ENCODE measurements around the gene SON. TPM values are rescaled to one million over a fixed set of nuclear protein-coding genes. Genes with fewer than 3 reads are reported as not detected.
"Not testable (repeated sequence)": the region's sequence is repeated elsewhere in the genome, so short reads cannot be mapped to it uniquely, and the experiment has no call there.

Gene SON
- total and polyA plus RNA-seq, 10 donors = 89.0 to 427 (median 353) TPM

- intact Hi-C loops (cut with DNase I; ENCODE audit: low total_unique reads) = no loop called here
- TF ChIP-seq CTCF (IDR thresholded peaks at IDR 0.05 in 8 of 11, conservative IDR thresholded peaks at IDR 0.05 in 3 of 11) (no peak), POLR2AphosphoS5 (IDR thresholded peaks at IDR 0.05) (no peak), POLR2A (IDR thresholded peaks at IDR 0.05) (no peak)
- H3K36me3 ChIP-seq = peaks cover 0 to 88% (median 36%) of the 10 kb centered on the region in 6 donors
Measured at GRCh38 chr21:33622253-33622652, 79.4 kb downstream of the SON start.

GRCh38 chr21:33626151-33626550 is 83.3 kb downstream of the SON start:
- WGBS, 5 donors = 93 to 99% (median 96%) methylated on average over 7 of the region's 7 CpGs
- intact Hi-C loops (cut with DNase I; ENCODE audit: low total_unique reads); H3K9me3 ChIP-seq; H3K27me3 ChIP-seq (replicated peaks in 1 of 7); H3K4me1 ChIP-seq; H3K4me3 ChIP-seq; DNase-seq; H3K27ac ChIP-seq: not testable (repeated sequence)
- H3K36me3 ChIP-seq = peaks cover 0 to 92% (median 39%) of the 10 kb centered on the region in 6 donors

More at GRCh38 chr21:33622253-33622652, 79.4 kb downstream of the SON start:
- Histone ChIP-seq H3K27me3 (replicated peaks in 1 of 7) (no peaks in the 10 kb centered on the region), H3K9me3 (no peaks in the 10 kb centered on the region), H3K4me1 (peaks cover 0 to 3% (median 0%) of the 10 kb centered on the region in 6 donors), H3K27ac (no peak overlapping the region), H3K4me3 (no peak overlapping the region)
- no peak for DNase-seq

Other genes with a start within 250 kb of the SON start
- 10 to 100 TPM; 53.2 to 86.1 (median 75.6) TPM for gene IFNAR1, start 218.1 kb upstream of the SON start, total RNA-seq
- gene IFNAR1, start 218.1 kb upstream of the SON start, polyA plus RNA-seq = 10 to 100 TPM in 2 of 3 donors, 1 to 10 TPM in 1; 9.2 to 12.8 (median 10.1) TPM
- gene IFNGR2, start 139.6 kb upstream of the SON start, total RNA-seq = 100 to 1,000 TPM in 5 of 7 donors, 10 to 100 TPM in 2; 87.1 to 133 (median 114) TPM
- gene IFNGR2, start 139.6 kb upstream of the SON start, polyA plus RNA-seq = 10 to 100 TPM; 73.6 to 77.9 (median 77.4) TPM
- 10 to 100 TPM; 31.3 to 78.5 (median 47.2) TPM for gene TMEM50B, start 63.1 kb upstream of the SON start, total RNA-seq
- gene TMEM50B, start 63.1 kb upstream of the SON start, polyA plus RNA-seq = 10 to 100 TPM; 30.7 to 44.7 (median 40.3) TPM
- 1 to 10 TPM in 5 of 7 donors, under 1 TPM in 2; 0.42 to 4.6 (median 2.1) TPM for gene DNAJC28, start 51.3 kb upstream of the SON start, total RNA-seq
- 1 to 10 TPM in 1 of 3 donors, under 1 TPM in 2; 0.86 to 1.2 (median 0.87) TPM for gene DNAJC28, start 51.3 kb upstream of the SON start, polyA plus RNA-seq
- 100 to 1,000 TPM in 3 of 7 donors, 10 to 100 TPM in 4; 58.9 to 113 (median 73.9) TPM for gene GART, start 921 bp upstream of the SON start, total RNA-seq
- gene GART, start 921 bp upstream of the SON start, polyA plus RNA-seq = 10 to 100 TPM; 14.3 to 24.8 (median 20.1) TPM
- gene DONSON, start 45.6 kb downstream of the SON start, total RNA-seq = 10 to 100 TPM in 1 of 7 donors, 1 to 10 TPM in 6; 5.8 to 13.5 (median 6.4) TPM
- 1 to 10 TPM; 8.1 to 8.9 (median 8.5) TPM for gene DONSON, start 45.6 kb downstream of the SON start, polyA plus RNA-seq
- gene CRYZL1, start 98.7 kb downstream of the SON start, total RNA-seq = 10 to 100 TPM; 30.2 to 54.9 (median 40.2) TPM
- gene CRYZL1, start 98.7 kb downstream of the SON start, polyA plus RNA-seq = 10 to 100 TPM; 21.7 to 25.9 (median 22.0) TPM
- 10 to 100 TPM; 27.1 to 89.0 (median 70.5) TPM for gene ITSN1, start 99.5 kb downstream of the SON start, total RNA-seq
- gene ITSN1, start 99.5 kb downstream of the SON start, polyA plus RNA-seq = 10 to 100 TPM in 1 of 3 donors, 1 to 10 TPM in 2; 4.1 to 11.6 (median 4.2) TPM